ENCODE data around the gene PLEKHO2.
A peak's percentile ranks its signal among the peaks of the same experiment; 100 is the strongest.

PLEKHO2 gene

GRCh38 chr15:64854526-64854925, 12.8 kb downstream of the PLEKHO2 start:
- Histone ChIP-seq H3K27ac (ENCODE audit: low read depth, low read length) (no peak overlapping the region), H3K4me1 (ENCODE audit: control insufficient read depth in 1 of 2, insufficient read depth in 2 of 2, low read length in 2 of 2) (peaks cover 50 to 59% of the 10 kb centered on the region in 2 donors)

GRCh38 chr15:64855205-64855975, 13.7 kb downstream of the PLEKHO2 start:
- Histone ChIP-seq H3K36me3 (ENCODE audit: control insufficient read depth in 1 of 2, insufficient read depth in 2 of 2, low read length in 2 of 2) (peaks cover 12 to 25% of the 10 kb centered on the region in 2 donors), H3K27ac (ENCODE audit: low read depth, low read length) (no peak overlapping the region), H3K9me3 (ENCODE audit: control insufficient read depth in 1 of 2, low read length in 2 of 2) (no peaks in the 10 kb centered on the region), H3K9ac (ENCODE audit: low read depth in 1 of 2, low read length in 2 of 2) (peak overlapping the region in 1 of 2 donors; percentile 2), H3K4me3 (ENCODE audit: low read depth in 1 of 2, low read length in 2 of 2) (no peak overlapping the region), H3K27me3 (ENCODE audit: control insufficient read depth in 1 of 2, insufficient read depth in 2 of 2, low read length in 2 of 2) (no peaks in the 10 kb centered on the region), H3K4me1 (ENCODE audit: control insufficient read depth in 1 of 2, insufficient read depth in 2 of 2, low read length in 2 of 2) (peaks cover 50 to 61% of the 10 kb centered on the region in 2 donors)

More at GRCh38 chr15:64854526-64854925, 12.8 kb downstream of the PLEKHO2 start:
- H3K36me3 ChIP-seq (ENCODE audit: control insufficient read depth in 1 of 2, insufficient read depth in 2 of 2, low read length in 2 of 2) = peaks cover 11 to 16% of the 10 kb centered on the region in 2 donors
- H3K9me3 ChIP-seq (ENCODE audit: control insufficient read depth in 1 of 2, low read length in 2 of 2) = no peaks in the 10 kb centered on the region
- no peak overlapping the region for H3K4me3 ChIP-seq (ENCODE audit: low read depth in 1 of 2, low read length in 2 of 2)
- H3K27me3 ChIP-seq (ENCODE audit: control insufficient read depth in 1 of 2, insufficient read depth in 2 of 2, low read length in 2 of 2) = no peaks in the 10 kb centered on the region
- H3K9ac ChIP-seq (ENCODE audit: low read depth in 1 of 2, low read length in 2 of 2) = peak overlapping the region; percentile 2 to 14

DNA sequence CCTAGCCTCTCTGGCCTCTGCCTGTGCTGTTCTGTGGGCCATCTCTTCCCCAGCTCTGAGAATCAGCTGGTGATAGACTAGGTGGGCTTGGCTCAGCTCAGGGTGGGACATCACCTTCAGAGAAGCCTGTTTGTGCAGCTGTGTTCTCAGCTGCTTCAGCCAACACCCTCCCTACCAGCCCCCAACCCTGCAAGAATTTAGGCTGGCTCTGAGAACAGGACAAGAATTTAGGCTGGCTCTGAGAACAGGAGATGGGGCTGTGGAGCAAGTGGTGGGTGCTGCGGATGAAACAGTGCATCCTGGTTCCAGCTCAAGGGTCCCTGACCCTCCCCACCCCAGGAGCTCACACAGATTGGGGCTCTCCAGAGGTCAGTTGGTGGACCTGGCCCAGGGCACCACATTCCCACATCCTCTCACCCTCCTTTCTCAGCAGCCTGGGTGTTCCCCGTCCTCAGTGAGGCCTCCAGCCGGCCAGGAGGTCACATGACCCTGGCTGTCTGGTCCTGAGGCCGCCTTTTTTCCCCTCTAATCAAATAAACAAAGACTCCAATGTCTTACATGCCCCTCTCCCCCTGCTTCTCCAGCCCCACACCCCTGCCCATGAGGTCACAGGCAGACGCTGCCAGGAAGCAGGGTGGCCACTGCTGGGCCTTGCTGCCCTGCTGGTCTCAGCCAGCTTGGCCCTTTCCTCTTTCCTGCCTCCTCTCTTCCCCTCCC, 14.9 kb downstream of the PLEKHO2 start:
- Histone ChIP-seq H3K4me1 (ENCODE audit: control insufficient read depth in 1 of 2, insufficient read depth in 2 of 2, low read length in 2 of 2) (peaks cover 42 to 51% of the 10 kb centered on the region in 2 donors), H3K4me3 (ENCODE audit: low read depth in 1 of 2, low read length in 2 of 2) (no peak overlapping the region), H3K27me3 (ENCODE audit: control insufficient read depth in 1 of 2, insufficient read depth in 2 of 2, low read length in 2 of 2) (no peaks in the 10 kb centered on the region), H3K27ac (ENCODE audit: low read depth, low read length) (peak overlapping the region; percentile 57), H3K9me3 (ENCODE audit: control insufficient read depth in 1 of 2, low read length in 2 of 2) (no peaks in the 10 kb centered on the region), H3K36me3 (ENCODE audit: control insufficient read depth in 1 of 2, insufficient read depth in 2 of 2, low read length in 2 of 2) (peaks cover 15 to 34% of the 10 kb centered on the region in 2 donors), H3K9ac (ENCODE audit: low read depth in 1 of 2, low read length in 2 of 2) (peak overlapping the region in 1 of 2 donors; percentile 6)

DNA sequence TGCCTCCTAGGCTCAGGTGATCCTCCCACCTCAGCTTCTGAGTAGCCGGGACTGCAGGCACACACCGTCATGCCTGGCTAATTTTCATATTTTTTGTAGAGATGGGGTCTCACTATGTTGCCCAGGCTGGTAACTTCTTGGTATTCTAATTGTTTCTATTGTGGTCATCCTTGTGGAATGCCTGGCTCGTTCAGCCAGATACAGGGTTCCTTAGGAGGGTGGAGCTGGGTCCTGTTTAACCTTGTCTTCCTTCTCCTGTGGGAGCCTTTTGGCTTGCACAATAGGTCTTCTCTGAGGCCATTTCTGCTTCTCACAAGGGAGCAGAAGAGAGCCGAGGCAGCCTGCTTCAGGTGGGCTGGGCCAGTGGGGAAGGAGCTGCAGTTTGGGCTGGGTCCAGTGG, 15.7 kb downstream of the PLEKHO2 start:
- Histone ChIP-seq H3K4me3 (ENCODE audit: low read depth in 1 of 2, low read length in 2 of 2) (no peak overlapping the region), H3K9ac (ENCODE audit: low read depth in 1 of 2, low read length in 2 of 2) (no peak overlapping the region), H3K27me3 (ENCODE audit: control insufficient read depth in 1 of 2, insufficient read depth in 2 of 2, low read length in 2 of 2) (no peaks in the 10 kb centered on the region), H3K4me1 (ENCODE audit: control insufficient read depth in 1 of 2, insufficient read depth in 2 of 2, low read length in 2 of 2) (peaks cover 35 to 47% of the 10 kb centered on the region in 2 donors), H3K36me3 (ENCODE audit: control insufficient read depth in 1 of 2, insufficient read depth in 2 of 2, low read length in 2 of 2) (peaks cover 18 to 39% of the 10 kb centered on the region in 2 donors), H3K9me3 (ENCODE audit: control insufficient read depth in 1 of 2, low read length in 2 of 2) (no peaks in the 10 kb centered on the region), H3K27ac (ENCODE audit: low read depth, low read length) (peak overlapping the region; percentile 57)

GRCh38 chr15:64858021-64858575, 16.4 kb downstream of the PLEKHO2 start:
- no peaks in the 10 kb centered on the region for H3K9me3 ChIP-seq (ENCODE audit: control insufficient read depth in 1 of 2, low read length in 2 of 2)
- no peak overlapping the region for H3K9ac ChIP-seq (ENCODE audit: low read depth in 1 of 2, low read length in 2 of 2)
- no peaks in the 10 kb centered on the region for H3K27me3 ChIP-seq (ENCODE audit: control insufficient read depth in 1 of 2, insufficient read depth in 2 of 2, low read length in 2 of 2)
- no peak overlapping the region for H3K4me3 ChIP-seq (ENCODE audit: low read depth in 1 of 2, low read length in 2 of 2)
- no peak overlapping the region for H3K27ac ChIP-seq (ENCODE audit: low read depth, low read length)
- H3K4me1 ChIP-seq (ENCODE audit: control insufficient read depth in 1 of 2, insufficient read depth in 2 of 2, low read length in 2 of 2) = peaks cover 34 to 47% of the 10 kb centered on the region in 2 donors
- H3K36me3 ChIP-seq (ENCODE audit: control insufficient read depth in 1 of 2, insufficient read depth in 2 of 2, low read length in 2 of 2) = peaks cover 18 to 39% of the 10 kb centered on the region in 2 donors

- no peak overlapping the region for H3K27ac ChIP-seq (ENCODE audit: low read depth, low read length)
- H3K27me3 ChIP-seq (ENCODE audit: control insufficient read depth in 1 of 2, insufficient read depth in 2 of 2, low read length in 2 of 2) = no peaks in the 10 kb centered on the region
- H3K9ac ChIP-seq (ENCODE audit: low read depth in 1 of 2, low read length in 2 of 2) = no peak overlapping the region
- no peaks in the 10 kb centered on the region for H3K9me3 ChIP-seq (ENCODE audit: control insufficient read depth in 1 of 2, low read length in 2 of 2)
- peaks cover 34 to 41% of the 10 kb centered on the region in 2 donors for H3K4me1 ChIP-seq (ENCODE audit: control insufficient read depth in 1 of 2, insufficient read depth in 2 of 2, low read length in 2 of 2)
- no peak overlapping the region for H3K4me3 ChIP-seq (ENCODE audit: low read depth in 1 of 2, low read length in 2 of 2)
- H3K36me3 ChIP-seq (ENCODE audit: control insufficient read depth in 1 of 2, insufficient read depth in 2 of 2, low read length in 2 of 2) = peaks cover 18 to 37% of the 10 kb centered on the region in 2 donors
Measured at GRCh38 chr15:64859226-64859625, 17.5 kb downstream of the PLEKHO2 start.

DNA sequence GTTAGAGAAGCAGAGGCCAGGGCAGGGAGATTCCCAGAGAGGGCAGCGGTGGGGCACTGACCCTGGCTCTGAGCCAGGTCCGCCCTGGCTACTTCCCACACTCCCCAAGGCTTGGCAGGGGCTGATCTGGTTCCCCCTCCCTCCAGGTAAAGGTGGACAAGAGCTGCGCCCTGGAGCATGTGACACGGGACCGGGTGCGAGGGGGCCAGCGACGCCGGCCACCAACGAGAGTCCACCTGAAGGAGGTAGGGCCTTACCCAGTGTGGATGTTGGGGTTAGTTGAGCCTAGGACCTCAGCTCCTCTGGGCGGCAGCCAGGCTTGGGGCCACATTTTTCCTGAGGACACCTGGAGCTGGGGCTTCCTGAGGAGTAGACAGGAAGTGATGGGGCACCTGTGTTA, 19.6 kb downstream of the PLEKHO2 start:
- peaks cover 27 to 28% of the 10 kb centered on the region in 2 donors for H3K4me1 ChIP-seq (ENCODE audit: control insufficient read depth in 1 of 2, insufficient read depth in 2 of 2, low read length in 2 of 2)
- no peak overlapping the region for H3K4me3 ChIP-seq (ENCODE audit: low read depth in 1 of 2, low read length in 2 of 2)
- no peaks in the 10 kb centered on the region for H3K27me3 ChIP-seq (ENCODE audit: control insufficient read depth in 1 of 2, insufficient read depth in 2 of 2, low read length in 2 of 2)
- no peaks in the 10 kb centered on the region for H3K9me3 ChIP-seq (ENCODE audit: control insufficient read depth in 1 of 2, low read length in 2 of 2)
- no peak overlapping the region for H3K27ac ChIP-seq (ENCODE audit: low read depth, low read length)
- peaks cover 15 to 28% of the 10 kb centered on the region in 2 donors for H3K36me3 ChIP-seq (ENCODE audit: control insufficient read depth in 1 of 2, insufficient read depth in 2 of 2, low read length in 2 of 2)
- H3K9ac ChIP-seq (ENCODE audit: low read depth in 1 of 2, low read length in 2 of 2) = no peak overlapping the region

- H3K4me3 ChIP-seq (ENCODE audit: low read depth in 1 of 2, low read length in 2 of 2) = no peak overlapping the region
- no peaks in the 10 kb centered on the region for H3K9me3 ChIP-seq (ENCODE audit: control insufficient read depth in 1 of 2, low read length in 2 of 2)
- H3K36me3 ChIP-seq (ENCODE audit: control insufficient read depth in 1 of 2, insufficient read depth in 2 of 2, low read length in 2 of 2) = peaks cover 15 to 28% of the 10 kb centered on the region in 2 donors
- H3K4me1 ChIP-seq (ENCODE audit: control insufficient read depth in 1 of 2, insufficient read depth in 2 of 2, low read length in 2 of 2) = peaks cover 22 to 24% of the 10 kb centered on the region in 2 donors
- no peak overlapping the region for H3K9ac ChIP-seq (ENCODE audit: low read depth in 1 of 2, low read length in 2 of 2)
- H3K27ac ChIP-seq (ENCODE audit: low read depth, low read length) = no peak overlapping the region
- H3K27me3 ChIP-seq (ENCODE audit: control insufficient read depth in 1 of 2, insufficient read depth in 2 of 2, low read length in 2 of 2) = no peaks in the 10 kb centered on the region
Measured at GRCh38 chr15:64861960-64862359, 20.2 kb downstream of the PLEKHO2 start.

DNA sequence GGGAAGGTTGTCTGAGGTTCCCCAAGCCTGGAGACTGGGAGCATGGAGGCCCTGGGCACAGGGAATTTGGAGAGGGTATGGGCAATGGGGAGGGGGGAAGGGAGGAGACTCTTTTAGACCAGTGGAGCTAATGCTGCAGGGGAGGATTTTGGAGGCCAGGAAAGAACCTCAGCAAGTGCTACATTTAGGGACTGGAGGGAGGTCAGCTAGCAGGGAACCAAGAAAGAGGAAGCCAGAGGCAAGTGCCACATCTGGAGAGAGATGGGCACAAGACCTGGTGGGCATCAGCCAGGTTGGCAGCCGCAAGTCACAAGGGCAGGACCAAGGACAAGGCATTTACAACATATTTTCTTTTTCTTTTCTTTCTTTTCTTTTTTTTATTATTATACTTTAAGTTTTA, 20.7 kb downstream of the PLEKHO2 start:
- Histone ChIP-seq H3K9me3 (ENCODE audit: control insufficient read depth in 1 of 2, low read length in 2 of 2) (no peaks in the 10 kb centered on the region), H3K27me3 (ENCODE audit: control insufficient read depth in 1 of 2, insufficient read depth in 2 of 2, low read length in 2 of 2) (no peaks in the 10 kb centered on the region), H3K36me3 (ENCODE audit: control insufficient read depth in 1 of 2, insufficient read depth in 2 of 2, low read length in 2 of 2) (peaks cover 15 to 28% of the 10 kb centered on the region in 2 donors), H3K4me1 (ENCODE audit: control insufficient read depth in 1 of 2, insufficient read depth in 2 of 2, low read length in 2 of 2) (peaks cover 18 to 24% of the 10 kb centered on the region in 2 donors), H3K4me3 (ENCODE audit: low read depth in 1 of 2, low read length in 2 of 2) (no peak overlapping the region), H3K27ac (ENCODE audit: low read depth, low read length) (no peak overlapping the region), H3K9ac (ENCODE audit: low read depth in 1 of 2, low read length in 2 of 2) (no peak overlapping the region)

DNA sequence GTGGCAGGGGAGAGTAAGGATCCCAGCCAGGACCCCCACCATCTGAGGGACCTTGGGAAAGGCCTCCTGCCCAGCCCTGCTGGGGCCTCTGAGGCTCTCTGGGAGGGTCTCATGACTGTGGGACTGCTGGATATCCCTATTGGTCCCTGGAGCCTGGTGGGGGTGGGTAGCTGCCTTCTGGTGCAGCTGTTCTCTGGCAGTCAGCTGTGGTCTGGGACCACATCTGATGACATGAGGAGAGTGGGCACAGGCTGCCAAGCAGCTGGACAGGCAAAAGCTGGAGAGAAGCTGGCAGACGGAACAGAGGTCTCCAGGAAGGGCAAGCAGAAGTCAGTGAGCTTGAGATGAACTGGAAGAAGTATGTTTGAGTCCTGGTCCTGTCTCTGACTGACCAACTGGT, 22.4 kb downstream of the PLEKHO2 start:
- H3K27ac ChIP-seq (ENCODE audit: low read depth, low read length) = no peak overlapping the region
- peaks cover 10 to 15% of the 10 kb centered on the region in 2 donors for H3K4me1 ChIP-seq (ENCODE audit: control insufficient read depth in 1 of 2, insufficient read depth in 2 of 2, low read length in 2 of 2)
- H3K36me3 ChIP-seq (ENCODE audit: control insufficient read depth in 1 of 2, insufficient read depth in 2 of 2, low read length in 2 of 2) = peaks cover 15 to 28% of the 10 kb centered on the region in 2 donors
- H3K9ac ChIP-seq (ENCODE audit: low read depth in 1 of 2, low read length in 2 of 2) = no peak overlapping the region
- H3K9me3 ChIP-seq (ENCODE audit: control insufficient read depth in 1 of 2, low read length in 2 of 2) = no peaks in the 10 kb centered on the region
- no peak overlapping the region for H3K4me3 ChIP-seq (ENCODE audit: low read depth in 1 of 2, low read length in 2 of 2)
- H3K27me3 ChIP-seq (ENCODE audit: control insufficient read depth in 1 of 2, insufficient read depth in 2 of 2, low read length in 2 of 2) = no peaks in the 10 kb centered on the region

Data from duodenal mucosa (tissue), 2 donors.